Right cardiac atrium (tissue), 5 donors: Measurements from ENCODE around the gene GTPBP1. TPM values are rescaled to one million over a fixed set of nuclear protein-coding genes. Genes with fewer than 3 reads are reported as not detected.

ENCODE experiments used
- ATAC-seq, 2 donors: fragments of 200-7000 bp; cut with Tn5 transposase; one replicate each; pipeline versions ENCODE4 v1.8.0 to v1.9.1; 2020; ENCODE audit warnings: moderate library complexity in 2 of 2, mild to moderate bottlenecking in 1 of 2
- DNase-seq, 3 donors: peaks; one replicate each; pipeline ENCODE4 v3.0.0-alpha.2; 2020
- H3K27ac ChIP-seq: one replicate; pipeline ENCODE4 v1.5.1; 2013; ENCODE audit warnings: mild to moderate bottlenecking, low read length, control low read depth, moderate library complexity
- H3K27me3 ChIP-seq: one replicate; pipeline ENCODE4 v1.6.1; 2013; ENCODE audit not compliant: control insufficient read depth, insufficient read depth
- H3K4me1 ChIP-seq: one replicate; pipeline ENCODE4 v1.6.1; 2013; ENCODE audit warnings: low read length; ENCODE audit not compliant: control insufficient read depth, insufficient read depth
- H3K4me3 ChIP-seq: one replicate; pipeline ENCODE4 v1.5.1; 2013; ENCODE audit warnings: low read length, control low read depth
- H3K9me3 ChIP-seq: one replicate; pipeline ENCODE4 v1.6.1; 2013; ENCODE audit warnings: low read length; ENCODE audit not compliant: control insufficient read depth
- WGBS: extraction: QIAGEN DNeasy Blood & Tissue Kit; methylation state at CpG from one replicate; pipeline ENCODE4 v1.1.7; 2013; 5-methylcytosine and 5-hydroxymethylcytosine counted together
- intact Hi-C, 4 donors: fragments of 100-400 bp; cut with DNase I; formaldehyde crosslinking; loops; one replicate each; pipeline versions ENCODE4 v1.11.0 to v1.14.0; 2022 to 2023
- polyA plus RNA-seq: library from polyadenylated mRNA; stranded (reverse); fragments of 200-250 nt; gene quantifications from one replicate; pipeline ENCODE4 v1.2.3, GENCODE V29; 2013
- total RNA-seq, 4 donors: library from RNA; stranded (reverse); fragmentation: NEBNext Ultra II Directional; extraction: Animal tissue kit (Norgen Biotek cat#: 25700); gene quantifications; one replicate each; pipeline ENCODE4 v1.2.1, GENCODE V29; 2021
- donor health status: healthy with polysubstance abuse.
- donor health status: DM: no; HTN: yes; CAD: no.
- donor health status: DM: no; HTN: no; CAD: no.
- donor health status: DM: no; HTN: yes; CAD: no; lungs with severe emphysema.
- donor health status: DM: yes; HTN: yes; CAD: no.

Gene GTPBP1
- total and polyA plus RNA-seq, 5 donors: 19.1 to 34.5 (median 29.9) TPM

GRCh38 chr22:38706101-38706900 is 557 bp downstream of the GTPBP1 start:
- under 1% methylated on average over 76 of the region's 80 CpGs for WGBS
- peak overlapping the region; percentile 71 for H3K4me3 ChIP-seq
- H3K9me3 ChIP-seq: no peaks in the 10 kb centered on the region
- H3K27me3 ChIP-seq: no peaks in the 10 kb centered on the region
- peak overlapping the region; percentile 83 for H3K27ac ChIP-seq
- peaks cover 7% of the 10 kb centered on the region for H3K4me1 ChIP-seq
- intact Hi-C loops: no loop called here
- ATAC-seq: peak; percentile 2 to 22
- DNase-seq: peak; percentile 53 to 82 (median 73)

GRCh38 chr22:38706901-38707195 is 1.1 kb downstream of the GTPBP1 start:
- Histone ChIP-seq H3K4me1 (peaks cover 7% of the 10 kb centered on the region), H3K4me3 (peak overlapping the region; percentile 71), H3K27me3 (no peaks in the 10 kb centered on the region), H3K9me3 (no peaks in the 10 kb centered on the region), H3K27ac (no peak overlapping the region)
- ATAC-seq: no peak
- intact Hi-C loops: no loop called here
- 3% methylated on average over 4 of the region's 4 CpGs for WGBS
- DNase-seq: no peak

GRCh38 chr22:38707346-38707745 is 1.6 kb downstream of the GTPBP1 start:
- peak overlapping the region; percentile 71 for H3K4me3 ChIP-seq
- ATAC-seq (no peak), DNase-seq (no peak)
- WGBS: 51% methylated on average over 2 of the region's 2 CpGs
- intact Hi-C loops: no loop called here
- H3K4me1 ChIP-seq: peaks cover 7% of the 10 kb centered on the region
- no peaks in the 10 kb centered on the region for H3K9me3 ChIP-seq
- no peaks in the 10 kb centered on the region for H3K27me3 ChIP-seq
- H3K27ac ChIP-seq: no peak overlapping the region

DNA sequence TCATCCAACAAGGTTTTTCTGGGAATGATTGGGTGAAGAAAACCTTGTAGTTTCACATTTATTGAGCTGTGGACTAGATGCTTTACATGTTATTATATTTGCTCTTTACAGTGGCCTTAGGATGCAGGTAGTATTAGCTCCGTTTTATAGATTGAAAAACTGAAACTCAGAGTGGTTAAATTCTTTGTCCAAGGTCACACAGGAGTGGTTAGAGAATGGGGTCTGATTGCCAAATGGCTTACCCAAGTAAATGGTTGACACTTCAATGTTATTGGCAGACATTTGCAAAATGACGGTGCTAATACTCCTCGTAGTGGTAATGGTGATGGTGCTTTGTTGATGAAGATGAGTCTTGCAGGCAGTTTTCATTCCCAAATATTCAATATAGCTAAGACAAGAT is 2.2 kb downstream of the GTPBP1 start:
- peaks cover 11% of the 10 kb centered on the region for H3K4me1 ChIP-seq

DNA sequence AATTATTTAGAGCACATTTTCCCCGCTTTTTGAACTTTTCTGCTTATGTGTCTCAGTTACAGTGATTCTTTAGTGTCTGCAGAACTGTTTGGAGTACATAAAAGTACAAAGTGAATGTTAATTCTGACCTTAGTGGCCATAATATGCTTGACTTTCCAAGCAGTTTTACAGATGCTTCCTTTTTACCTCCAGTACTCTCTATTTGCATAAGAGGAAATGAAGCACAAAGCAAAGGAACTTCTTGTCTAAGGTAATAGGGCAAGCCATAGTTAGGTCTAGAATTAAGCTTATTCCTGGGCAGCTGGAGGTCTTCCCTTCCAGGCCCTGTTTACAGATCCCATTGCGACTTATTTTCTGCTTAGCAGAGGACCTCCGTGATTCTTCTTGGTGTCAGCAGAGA is 3.6 kb downstream of the GTPBP1 start:
- H3K4me1 ChIP-seq: peaks cover 15% of the 10 kb centered on the region
- intact Hi-C loops: no loop called here
- WGBS: 78% methylated on average over 3 of the region's 3 CpGs

More for the DNA sequence above, 2.2 kb downstream of the GTPBP1 start:
- intact Hi-C loops: no loop called here
- no peaks in the 10 kb centered on the region for H3K9me3 ChIP-seq
- ATAC-seq (no peak), DNase-seq (no peak)
- H3K27me3 ChIP-seq: no peaks in the 10 kb centered on the region
- no peak overlapping the region for H3K4me3 ChIP-seq
- 89% methylated on average over 3 of the region's 3 CpGs for whole genome bisulfite sequencing
- H3K27ac ChIP-seq: no peak overlapping the region

DNA sequence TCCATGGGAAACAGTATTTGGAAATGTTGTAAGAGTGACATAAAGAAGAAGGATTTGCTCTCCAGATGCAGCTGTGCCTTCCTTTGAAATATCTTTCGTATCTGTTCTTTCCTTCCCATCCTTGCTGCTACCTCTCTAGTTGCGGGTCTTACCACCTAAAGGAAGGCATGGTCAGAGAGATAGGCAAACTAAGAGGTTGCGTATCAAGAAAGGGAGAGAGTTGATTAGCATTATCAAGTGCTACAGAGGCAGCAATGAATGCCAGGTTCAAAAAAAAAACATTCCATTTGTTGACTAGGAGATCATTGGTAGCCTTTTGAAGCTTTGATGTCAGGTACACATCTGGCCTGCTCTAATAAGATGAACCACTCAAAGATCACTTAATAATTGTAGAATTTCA is 4.6 kb downstream of the GTPBP1 start:
- no peak overlapping the region for H3K4me3 ChIP-seq
- 88% methylated on average over 3 of the region's 3 CpGs for WGBS
- H3K27ac ChIP-seq: no peak overlapping the region
- H3K27me3 ChIP-seq: no peaks in the 10 kb centered on the region
- no peaks in the 10 kb centered on the region for H3K9me3 ChIP-seq
- DNase-seq: no peak
- H3K4me1 ChIP-seq: peaks cover 18% of the 10 kb centered on the region
- intact Hi-C loops: loop anchor here in 1 of 4 donors (5.0 kb wide), 1 partner anchor 42 kb away; no protein-coding TSS in a partner anchor
- no peak for ATAC-seq

More for the DNA sequence above, 3.6 kb downstream of the GTPBP1 start:
- Histone ChIP-seq H3K27me3 (no peaks in the 10 kb centered on the region), H3K27ac (no peak overlapping the region), H3K9me3 (no peaks in the 10 kb centered on the region), H3K4me3 (no peak overlapping the region)
- no peak for ATAC-seq
- no peak for DNase-seq

DNA sequence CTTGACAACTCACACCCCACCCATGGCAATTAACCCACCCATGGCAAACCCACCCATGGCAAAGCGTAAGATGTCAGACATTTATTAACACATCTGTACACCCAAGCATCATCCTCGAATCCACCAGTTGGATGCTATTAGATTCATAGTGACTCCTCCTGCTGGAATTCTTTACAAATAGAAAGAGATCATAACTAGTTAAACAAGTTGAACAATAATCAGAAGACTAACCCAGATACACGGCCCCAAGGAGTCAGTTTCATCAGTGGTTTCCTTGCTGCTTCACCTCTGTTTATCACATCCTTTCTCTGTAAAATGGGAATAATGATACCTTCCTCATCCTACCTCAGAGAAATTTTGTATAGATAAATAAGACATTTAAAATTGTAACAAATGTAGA is 5.1 kb downstream of the GTPBP1 start:
- Histone ChIP-seq H3K27ac (no peak overlapping the region), H3K27me3 (no peaks in the 10 kb centered on the region), H3K9me3 (no peaks in the 10 kb centered on the region), H3K4me1 (peaks cover 18% of the 10 kb centered on the region), H3K4me3 (no peak overlapping the region)
- no peak for DNase-seq
- intact Hi-C loops: loop anchor here in 1 of 4 donors (5.0 kb wide), 1 partner anchor 41 kb away; no protein-coding TSS in a partner anchor
- ATAC-seq: no peak
- whole genome bisulfite sequencing: 83% methylated on average over 3 of the region's 3 CpGs

GRCh38 chr22:38712486-38713207 is 6.9 kb downstream of the GTPBP1 start:
- Histone ChIP-seq H3K4me1 (peaks cover 14% of the 10 kb centered on the region), H3K27me3 (no peaks in the 10 kb centered on the region), H3K9me3 (no peaks in the 10 kb centered on the region), H3K4me3 (no peak overlapping the region), H3K27ac (no peak overlapping the region)
- intact Hi-C loops: loop anchor here in 1 of 4 donors (5.0 kb wide), 1 partner anchor 40 kb away; no protein-coding TSS in a partner anchor
- 76% methylated on average over 11 of the region's 11 CpGs for WGBS
- ATAC-seq: no peak
- no peak for DNase-seq

DNA sequence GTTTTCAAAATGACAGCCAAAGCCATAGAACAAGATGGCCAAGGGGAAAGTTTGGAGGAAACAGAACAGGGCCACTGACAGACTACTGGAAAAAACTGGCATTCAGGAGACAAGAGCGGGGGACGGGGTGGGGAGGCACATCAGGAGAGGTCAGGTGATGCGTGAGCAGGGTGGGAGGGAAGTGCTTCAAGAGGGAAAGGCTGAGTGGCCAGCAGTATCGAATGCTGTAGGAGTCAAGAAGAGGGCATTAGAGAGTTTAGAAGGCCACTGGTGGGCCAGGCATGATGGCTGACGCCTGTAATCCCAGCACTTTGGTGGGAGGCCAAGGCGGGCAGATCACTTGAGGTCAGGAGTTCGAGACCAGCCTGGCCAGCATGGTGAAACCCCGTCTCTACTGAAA is 8.2 kb downstream of the GTPBP1 start:
- no peaks in the 10 kb centered on the region for H3K9me3 ChIP-seq
- intact Hi-C loops: loop anchor here in 1 of 4 donors (5.0 kb wide), 1 partner anchor 38 kb away; no protein-coding TSS in a partner anchor
- WGBS: 79% methylated on average over 8 of the region's 8 CpGs
- no peaks in the 10 kb centered on the region for H3K27me3 ChIP-seq
- peaks cover 11% of the 10 kb centered on the region for H3K4me1 ChIP-seq
- DNase-seq (no peak), ATAC-seq (no peak)
- no peak overlapping the region for H3K4me3 ChIP-seq
- no peak overlapping the region for H3K27ac ChIP-seq

DNA sequence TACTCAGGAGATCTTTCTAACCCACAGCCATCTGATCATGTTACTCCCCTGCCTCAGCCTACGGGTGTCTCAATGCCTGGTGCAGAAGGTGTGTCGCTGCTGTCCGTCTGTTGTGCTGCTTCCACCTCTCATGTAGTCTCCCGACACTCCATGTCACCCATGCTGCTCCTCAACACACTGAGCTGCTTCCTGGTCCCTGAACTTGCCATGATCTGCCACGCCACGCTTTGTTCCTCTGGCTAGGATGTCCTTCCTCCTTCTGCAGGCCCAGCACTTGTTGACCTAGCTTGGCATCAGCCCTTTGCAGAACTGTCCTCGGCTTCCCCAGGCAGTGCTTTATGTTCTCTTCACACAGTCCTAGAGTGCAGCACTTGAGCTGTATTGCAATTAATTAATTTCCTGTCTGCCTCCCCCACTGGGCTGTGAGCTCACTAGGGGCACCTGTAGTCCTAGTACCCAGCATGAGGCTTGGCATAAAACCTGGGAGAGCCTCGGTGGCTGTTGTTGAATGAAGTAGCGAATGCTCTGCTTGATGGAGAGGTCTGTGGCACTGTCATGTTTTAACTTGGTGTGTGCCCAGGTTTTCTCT is 9.5 kb downstream of the GTPBP1 start:
- WGBS: 69% methylated on average over 9 of the region's 9 CpGs
- no peak overlapping the region for H3K4me3 ChIP-seq
- H3K27ac ChIP-seq: no peak overlapping the region
- ATAC-seq (peak in 1 of 2 donors; percentile 27), DNase-seq (no peak)
- no peaks in the 10 kb centered on the region for H3K9me3 ChIP-seq
- intact Hi-C loops: no loop called here
- H3K27me3 ChIP-seq: no peaks in the 10 kb centered on the region
- peaks cover 11% of the 10 kb centered on the region for H3K4me1 ChIP-seq

GRCh38 chr22:38715852-38716251 is 10.1 kb downstream of the GTPBP1 start:
- ATAC-seq: no peak
- Histone ChIP-seq H3K4me3 (no peak overlapping the region), H3K9me3 (no peaks in the 10 kb centered on the region), H3K27me3 (no peaks in the 10 kb centered on the region), H3K4me1 (peaks cover 11% of the 10 kb centered on the region), H3K27ac (no peak overlapping the region)
- DNase-seq: no peak
- WGBS: 92% methylated on average over 15 of the region's 15 CpGs
- intact Hi-C loops: no loop called here
